KOPT-K1 (cell line): ENCODE data around the gene ALG5.

Experiments
- H3K27ac ChIP-seq: fragments of 200-600 bp; sonication (generic); 2 replicates; pipeline ENCODE4 v1.5.1; 2016; ENCODE audit warnings: antibody characterized with exemption, mild to moderate bottlenecking, low read depth, low read length; ENCODE audit not compliant: poor library complexity, severe bottlenecking
- H3K36me3 ChIP-seq: fragments of 200-600 bp; sonication (generic); 2 replicates; pipeline ENCODE4 v1.5.1; 2017; ENCODE audit warnings: antibody characterized with exemption, mild to moderate bottlenecking, low read length, moderate library complexity; ENCODE audit not compliant: insufficient read depth
- H3K9me3 ChIP-seq: fragments of 200-600 bp; sonication (generic); 2 replicates; pipeline ENCODE4 v1.5.1; 2017; ENCODE audit warnings: antibody characterized with exemption, low read length, mild to moderate bottlenecking; ENCODE audit not compliant: insufficient read depth, poor library complexity, severe bottlenecking

ALG5 gene

DNA sequence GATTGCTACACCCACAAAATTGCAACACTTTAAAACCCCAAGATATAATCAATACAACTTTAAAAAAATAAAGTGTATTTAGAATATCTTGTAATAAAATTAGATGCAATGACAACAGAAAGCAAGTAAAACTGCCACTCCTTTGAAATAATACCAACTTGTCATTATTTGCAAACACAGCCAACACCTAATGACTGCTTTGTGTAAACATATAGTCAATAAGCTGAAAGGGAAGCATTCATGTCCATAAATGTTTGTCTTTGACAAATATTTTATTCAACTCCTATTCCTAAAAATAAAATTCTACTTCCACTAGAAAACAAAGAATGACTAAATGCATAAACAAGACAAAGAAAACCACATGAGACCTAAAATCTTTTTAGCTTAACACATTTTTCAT is 85.7 kb downstream of the ALG5 start:
- Histone ChIP-seq H3K27ac (no peak overlapping the region), H3K36me3 (no peaks in the 10 kb centered on the region), H3K9me3 (no peaks in the 10 kb centered on the region)

DNA sequence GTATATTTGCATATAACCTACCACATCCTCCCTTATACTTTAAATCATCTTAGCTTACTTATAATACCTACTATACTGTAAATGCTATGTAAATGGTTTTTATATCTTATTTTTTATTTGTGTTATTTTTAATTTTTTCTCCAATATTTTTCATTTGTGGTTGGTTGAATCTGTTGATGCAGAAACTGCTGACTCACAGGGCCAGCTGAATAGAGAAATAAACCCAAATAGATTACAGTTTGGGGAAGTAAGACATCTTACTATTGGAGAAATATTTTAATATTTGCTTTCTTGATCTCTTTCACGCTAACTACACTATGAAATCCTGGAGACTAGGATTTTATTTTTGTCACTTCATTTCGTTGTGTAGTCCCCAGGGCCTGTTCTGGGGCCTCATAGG is 86.2 kb downstream of the ALG5 start:
- H3K9me3 ChIP-seq, result no peaks in the 10 kb centered on the region
- H3K27ac ChIP-seq, result no peak overlapping the region
- no peaks in the 10 kb centered on the region for H3K36me3 ChIP-seq

DNA sequence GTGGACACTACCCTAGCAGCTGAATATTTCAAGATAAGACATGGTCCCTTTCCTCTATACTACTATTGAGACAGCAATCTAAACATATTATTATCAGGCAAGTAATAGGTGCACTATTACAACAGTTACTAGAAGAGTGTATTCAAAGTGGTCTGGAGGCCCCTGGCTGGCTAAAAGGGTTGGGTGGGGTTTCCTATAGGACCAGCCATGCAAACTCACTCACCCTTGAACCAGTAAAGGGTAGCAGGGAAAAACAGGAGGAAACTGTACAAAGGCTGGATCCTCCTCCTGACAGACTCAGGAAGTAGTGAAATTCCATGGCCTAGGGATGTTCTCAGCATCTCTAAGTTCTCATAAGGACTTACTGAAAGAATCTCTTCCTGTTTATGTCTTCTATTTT is 86.8 kb downstream of the ALG5 start:
- Histone ChIP-seq H3K9me3 (no peaks in the 10 kb centered on the region), H3K36me3 (no peaks in the 10 kb centered on the region), H3K27ac (no peak overlapping the region)

DNA sequence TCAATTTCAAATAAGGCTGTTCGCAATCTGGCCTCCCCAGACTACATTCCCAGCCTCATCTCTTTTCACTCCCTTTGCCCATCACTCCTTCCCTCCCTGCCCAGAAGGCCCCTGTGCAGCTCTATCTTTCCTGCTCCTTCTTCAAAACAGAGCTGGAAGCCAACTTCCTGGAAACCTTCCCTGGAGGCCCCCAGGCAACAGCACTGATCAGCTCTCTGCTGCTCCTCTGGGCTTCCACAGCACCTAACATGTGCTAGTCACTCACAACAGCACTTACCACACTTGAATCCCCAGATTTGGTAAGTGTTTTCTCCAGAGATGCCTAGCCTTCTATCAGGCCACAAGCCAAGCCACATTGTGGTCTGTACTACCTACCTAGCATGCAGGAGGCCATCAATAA is 88.6 kb downstream of the ALG5 start:
- Histone ChIP-seq H3K27ac (no peak overlapping the region), H3K9me3 (no peaks in the 10 kb centered on the region), H3K36me3 (no peaks in the 10 kb centered on the region)

DNA sequence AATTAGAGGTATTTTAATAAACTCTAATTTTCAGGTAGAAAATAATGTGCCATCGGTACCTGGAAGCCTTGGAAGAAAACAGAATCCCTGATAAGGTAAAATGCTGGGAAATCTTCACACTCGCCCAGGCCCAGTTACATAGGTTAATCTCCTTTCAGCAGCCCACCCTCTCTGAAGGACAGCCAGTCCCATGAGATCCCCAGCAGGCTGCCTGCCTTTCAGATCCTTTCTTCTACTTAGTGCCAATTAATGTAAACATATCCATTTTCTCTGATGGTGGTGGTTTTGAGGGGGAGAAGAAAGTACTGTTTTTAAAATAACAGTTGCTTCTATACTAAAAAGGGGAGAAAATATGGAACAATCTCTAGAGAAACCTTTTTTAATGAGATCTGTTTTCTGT is 91.3 kb downstream of the ALG5 start:
- Histone ChIP-seq H3K9me3 (no peaks in the 10 kb centered on the region), H3K27ac (no peak overlapping the region), H3K36me3 (no peaks in the 10 kb centered on the region)

GRCh38 chr13:36907266-36907665 is 91.9 kb downstream of the ALG5 start:
- Histone ChIP-seq H3K27ac (no peak overlapping the region), H3K36me3 (no peaks in the 10 kb centered on the region), H3K9me3 (no peaks in the 10 kb centered on the region)

GRCh38 chr13:36905944-36906343 is 93.2 kb downstream of the ALG5 start:
- Histone ChIP-seq H3K36me3 (no peaks in the 10 kb centered on the region), H3K27ac (no peak overlapping the region)

DNA sequence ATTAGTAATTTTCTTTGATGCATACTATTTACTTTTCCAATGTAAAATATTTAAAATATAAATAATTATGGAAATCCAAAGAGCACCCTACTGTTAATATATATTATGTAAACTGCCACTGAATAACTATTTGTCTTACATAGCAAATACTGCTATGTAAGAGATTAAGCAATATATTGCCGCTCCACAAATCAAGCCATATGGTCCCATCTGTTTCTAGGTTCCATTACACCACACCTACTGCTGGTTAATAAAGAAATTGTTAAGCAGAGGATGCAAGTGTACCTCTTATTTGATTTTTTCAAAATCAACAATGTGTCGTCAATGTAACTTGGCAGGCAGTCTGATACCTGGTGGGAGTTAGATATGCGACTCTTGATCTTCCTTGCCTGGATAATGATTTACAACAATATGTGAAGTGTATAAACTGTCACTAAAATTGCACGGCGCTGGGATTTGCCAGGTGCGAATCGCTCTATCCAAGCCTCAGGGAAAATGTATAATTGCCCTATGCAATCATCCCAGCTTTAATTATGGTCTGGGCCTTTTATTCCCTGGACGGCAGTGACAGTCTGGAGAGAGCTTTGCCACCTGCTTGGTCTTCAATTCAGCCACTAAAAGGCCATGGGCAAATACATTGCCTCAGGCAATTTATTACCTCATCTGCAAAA is 95.1 kb downstream of the ALG5 start:
- H3K9me3 ChIP-seq, result no peaks in the 10 kb centered on the region
- H3K36me3 ChIP-seq, result no peaks in the 10 kb centered on the region
- H3K27ac ChIP-seq, result no peak overlapping the region

More at GRCh38 chr13:36905944-36906343, 93.2 kb downstream of the ALG5 start:
- H3K9me3 ChIP-seq, result no peaks in the 10 kb centered on the region
